Measurements from ENCODE around the gene EYA4.

Gene EYA4

DNA sequence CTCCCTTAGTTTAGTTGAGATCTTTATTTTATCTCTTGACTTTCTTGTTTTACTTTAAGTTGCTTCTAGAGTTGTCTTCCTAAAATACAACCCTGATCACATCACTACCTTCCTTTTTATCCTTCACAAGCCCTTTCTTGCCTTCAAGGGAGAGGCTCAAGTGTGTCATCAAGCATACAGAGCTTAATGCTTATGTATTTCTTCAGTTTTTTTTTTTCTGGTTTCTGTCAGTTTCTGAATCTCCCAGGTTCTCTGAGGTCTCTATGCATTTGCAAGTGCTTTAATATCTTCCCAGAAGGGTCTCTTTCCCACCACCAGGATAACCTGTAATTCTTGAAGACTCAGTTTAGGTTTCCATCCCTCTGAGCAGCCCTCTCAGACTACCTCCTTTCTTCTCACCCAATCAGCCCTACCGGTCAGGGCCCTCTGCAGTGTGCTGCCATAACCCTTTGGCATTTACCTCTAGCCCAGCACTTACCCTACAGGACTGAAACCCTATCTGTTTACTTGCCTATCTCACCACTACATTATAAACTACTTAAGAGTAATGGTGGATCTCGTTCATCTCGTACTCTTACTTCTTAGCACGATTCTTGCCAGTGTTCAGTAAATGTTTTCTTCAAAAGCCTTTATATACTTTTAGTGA, 36.9 kb downstream of the EYA4 start:
- CTCF ChIA-PET = interaction anchor here (0.6 to 2.5 kb wide), 6 partner anchors 8 to 226 kb away, joined by 3 to 9 read pairs (median 3); no protein-coding TSS in a partner anchor
- H3K36me3 ChIP-seq (ENCODE audit: control insufficient read depth in 2 of 2, insufficient read depth in 1 of 2, low read length in 2 of 2) = no peaks in the 10 kb centered on the region; a peak in 1 of 3 replicates
- TF ChIP-seq ZNF169 (tag by site-specific recombination; IDR thresholded peaks at IDR 0.05) (no peak), ZNF677 (tag by site-specific recombination; IDR thresholded peaks at IDR 0.05) (peak; percentile 90), ZNF518A (tag by site-specific recombination; conservative IDR thresholded peaks at IDR 0.05; ENCODE audit: low read depth) (no peak), ZSCAN23 (tag by site-specific recombination; IDR thresholded peaks at IDR 0.05) (no peak), ZNF560 (tag by site-specific recombination; IDR thresholded peaks at IDR 0.05; ENCODE audit: borderline replicate concordance) (no peak), SCRT2 (tag by site-specific recombination; IDR thresholded peaks at IDR 0.05) (no peak)
- TF ChIP-seq, protein P1, sequence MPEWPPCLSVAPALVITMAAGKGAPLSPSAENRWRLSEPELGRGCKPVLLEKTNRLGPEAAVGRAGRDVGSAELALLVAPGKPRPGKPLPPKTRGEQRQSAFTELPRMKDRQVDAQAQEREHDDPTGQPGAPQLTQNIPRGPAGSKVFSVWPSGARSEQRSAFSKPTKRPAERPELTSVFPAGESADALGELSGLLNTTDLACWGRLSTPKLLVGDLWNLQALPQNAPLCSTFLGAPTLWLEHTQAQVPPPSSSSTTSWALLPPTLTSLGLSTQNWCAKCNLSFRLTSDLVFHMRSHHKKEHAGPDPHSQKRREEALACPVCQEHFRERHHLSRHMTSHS (tag by site-specific recombination; IDR thresholded peaks at IDR 0.05) = no peak
- POLR2A ChIA-PET = no interaction called here
- H3K27ac ChIP-seq (ENCODE audit: extremely low read depth, low read depth, low read length) = no peak overlapping the region
- no peak overlapping the region for H3K4me3 ChIP-seq (ENCODE audit: low read depth, low read length)
- peaks cover 19% of the 10 kb centered on the region; the same call in 1 of the 2 replicates for H3K4me1 ChIP-seq (ENCODE audit: control insufficient read depth, insufficient read depth, low read length)
- H3K9me3 ChIP-seq (ENCODE audit: control insufficient read depth, insufficient read depth, low read depth, low read length) = no peaks in the 10 kb centered on the region

GRCh38 chr6:133286765-133287164, 45.6 kb downstream of the EYA4 start:
- H3K4me3 ChIP-seq (ENCODE audit: low read depth, low read length) = no peak overlapping the region
- ChIA-PET POLR2A (no interaction called here), CTCF (interaction anchor here (0.7 to 1.2 kb wide), 7 partner anchors 10 to 265 kb away, joined by 3 to 9 read pairs (median 4); no protein-coding TSS in a partner anchor)
- H3K9me3 ChIP-seq (ENCODE audit: control insufficient read depth, insufficient read depth, low read depth, low read length) = no peaks in the 10 kb centered on the region
- no peak overlapping the region for H3K27ac ChIP-seq (ENCODE audit: extremely low read depth, low read depth, low read length)
- peaks cover 30% of the 10 kb centered on the region for H3K4me1 ChIP-seq (ENCODE audit: control insufficient read depth, insufficient read depth, low read length)
- no peaks in the 10 kb centered on the region for H3K36me3 ChIP-seq (ENCODE audit: control insufficient read depth in 2 of 2, insufficient read depth in 1 of 2, low read length in 2 of 2)
- TF ChIP-seq ZNF610 (tag by site-specific recombination; IDR thresholded peaks at IDR 0.05; ENCODE audit: borderline replicate concordance) (no peak), ZNF654 (tag by site-specific recombination; IDR thresholded peaks at IDR 0.05; ENCODE audit: low read depth) (peak; percentile 68), ZNF2 (tag by site-specific recombination; IDR thresholded peaks at IDR 0.05) (no peak), ZNF544 (tag by site-specific recombination; IDR thresholded peaks at IDR 0.05) (no peak), HOXC10 (CRISPR knock-in tag; IDR thresholded peaks at IDR 0.05) (no peak), RBAK (tag by site-specific recombination; IDR thresholded peaks at IDR 0.05) (no peak), ZNF341 (tag by site-specific recombination; IDR thresholded peaks at IDR 0.05; ENCODE audit: low read depth) (no peak), ZNF266 (tag by site-specific recombination; IDR thresholded peaks at IDR 0.05; ENCODE audit: low read depth) (no peak), ZNF830 (tag by site-specific recombination; IDR thresholded peaks at IDR 0.05; ENCODE audit: low read depth) (no peak), FEZF1 (tag by site-specific recombination; IDR thresholded peaks at IDR 0.05) (no peak), KLF7 (tag by site-specific recombination; IDR thresholded peaks at IDR 0.05; ENCODE audit: borderline replicate concordance) (no peak), ZNF660 (tag by site-specific recombination; IDR thresholded peaks at IDR 0.05) (no peak), ZNF530 (tag by site-specific recombination; IDR thresholded peaks at IDR 0.05; ENCODE audit: low read depth) (no peak), MZF1 (tag by site-specific recombination; IDR thresholded peaks at IDR 0.05; ENCODE audit: borderline replicate concordance) (no peak)
- TF ChIP-seq, protein P2, sequence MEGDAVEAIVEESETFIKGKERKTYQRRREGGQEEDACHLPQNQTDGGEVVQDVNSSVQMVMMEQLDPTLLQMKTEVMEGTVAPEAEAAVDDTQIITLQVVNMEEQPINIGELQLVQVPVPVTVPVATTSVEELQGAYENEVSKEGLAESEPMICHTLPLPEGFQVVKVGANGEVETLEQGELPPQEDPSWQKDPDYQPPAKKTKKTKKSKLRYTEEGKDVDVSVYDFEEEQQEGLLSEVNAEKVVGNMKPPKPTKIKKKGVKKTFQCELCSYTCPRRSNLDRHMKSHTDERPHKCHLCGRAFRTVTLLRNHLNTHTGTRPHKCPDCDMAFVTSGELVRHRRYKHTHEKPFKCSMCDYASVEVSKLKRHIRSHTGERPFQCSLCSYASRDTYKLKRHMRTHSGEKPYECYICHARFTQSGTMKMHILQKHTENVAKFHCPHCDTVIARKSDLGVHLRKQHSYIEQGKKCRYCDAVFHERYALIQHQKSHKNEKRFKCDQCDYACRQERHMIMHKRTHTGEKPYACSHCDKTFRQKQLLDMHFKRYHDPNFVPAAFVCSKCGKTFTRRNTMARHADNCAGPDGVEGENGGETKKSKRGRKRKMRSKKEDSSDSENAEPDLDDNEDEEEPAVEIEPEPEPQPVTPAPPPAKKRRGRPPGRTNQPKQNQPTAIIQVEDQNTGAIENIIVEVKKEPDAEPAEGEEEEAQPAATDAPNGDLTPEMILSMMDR (tag by site-specific recombination; IDR thresholded peaks at IDR 0.05) = peak; percentile 50; the same call in 1 of the 2 replicates
- TF ChIP-seq, protein P3, sequence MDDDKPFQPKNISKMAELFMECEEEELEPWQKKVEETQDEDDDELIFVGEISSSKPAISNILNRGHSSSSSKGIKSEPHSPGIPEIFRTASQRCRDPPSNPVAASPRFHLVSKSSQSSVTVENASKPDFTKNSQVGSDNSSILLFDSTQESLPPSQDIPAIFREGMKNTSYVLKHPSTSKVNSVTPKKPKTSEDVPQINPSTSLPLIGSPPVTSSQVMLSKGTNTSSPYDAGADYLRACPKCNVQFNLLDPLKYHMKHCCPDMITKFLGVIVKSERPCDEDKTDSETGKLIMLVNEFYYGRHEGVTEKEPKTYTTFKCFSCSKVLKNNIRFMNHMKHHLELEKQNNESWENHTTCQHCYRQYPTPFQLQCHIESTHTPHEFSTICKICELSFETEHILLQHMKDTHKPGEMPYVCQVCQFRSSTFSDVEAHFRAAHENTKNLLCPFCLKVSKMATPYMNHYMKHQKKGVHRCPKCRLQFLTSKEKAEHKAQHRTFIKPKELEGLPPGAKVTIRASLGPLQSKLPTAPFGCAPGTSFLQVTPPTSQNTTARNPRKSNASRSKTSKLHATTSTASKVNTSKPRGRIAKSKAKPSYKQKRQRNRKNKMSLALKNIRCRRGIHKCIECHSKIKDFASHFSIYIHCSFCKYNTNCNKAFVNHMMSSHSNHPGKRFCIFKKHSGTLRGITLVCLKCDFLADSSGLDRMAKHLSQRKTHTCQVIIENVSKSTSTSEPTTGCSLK (tag by site-specific recombination; IDR thresholded peaks at IDR 0.05) = no peak
- TF ChIP-seq, protein P4, sequence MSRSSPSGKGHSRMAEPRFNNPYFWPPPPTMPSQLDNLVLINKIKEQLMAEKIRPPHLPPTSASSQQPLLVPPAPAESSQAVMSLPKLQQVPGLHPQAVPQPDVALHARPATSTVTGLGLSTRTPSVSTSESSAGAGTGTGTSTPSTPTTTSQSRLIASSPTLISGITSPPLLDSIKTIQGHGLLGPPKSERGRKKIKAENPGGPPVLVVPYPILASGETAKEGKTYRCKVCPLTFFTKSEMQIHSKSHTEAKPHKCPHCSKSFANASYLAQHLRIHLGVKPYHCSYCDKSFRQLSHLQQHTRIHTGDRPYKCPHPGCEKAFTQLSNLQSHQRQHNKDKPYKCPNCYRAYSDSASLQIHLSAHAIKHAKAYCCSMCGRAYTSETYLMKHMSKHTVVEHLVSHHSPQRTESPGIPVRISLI (tag by site-specific recombination; IDR thresholded peaks at IDR 0.05) = peak; percentile 23; the same call in 1 of the 2 replicates
